ENCODE results near the gene GUCY2D. TPM values are rescaled to one million over a fixed set of nuclear protein-coding genes. Genes with fewer than 3 reads are reported as not detected.

GUCY2D gene
- total RNA-seq, 2 experiments from 2014 or later: not detected

- H3K79me2 ChIP-seq (ENCODE audit: insufficient read depth, low read depth, low read length): no peaks in the 10 kb centered on the region
- H4K20me1 ChIP-seq (ENCODE audit: insufficient read depth, low read length): no peaks in the 10 kb centered on the region
- H3K27ac ChIP-seq (ENCODE audit: low read depth, low read length, poor library complexity, severe bottlenecking): no peak overlapping the region
- H3K4me1 ChIP-seq (ENCODE audit: insufficient read depth, low read length, poor library complexity, severe bottlenecking): no peaks in the 10 kb centered on the region
- no peak overlapping the region for H2AFZ ChIP-seq (ENCODE audit: low read length)
- TF ChIP-seq EZH2phosphoT487 (IDR thresholded peaks at IDR 0.05; ENCODE audit: borderline replicate concordance, low read depth, low read length) (no peak), CTCF (conservative IDR thresholded peaks at IDR 0.05; ENCODE audit: low read length) (no peak)
- intact Hi-C loops (cut with micrococcal nuclease; ENCODE audit: unreplicated experiment): no loop called here
- H3K36me3 ChIP-seq (ENCODE audit: insufficient read depth, low read length): no peaks in the 10 kb centered on the region
- H3K9me3 ChIP-seq (ENCODE audit: low read length): no peaks in the 10 kb centered on the region
- no TSS peak for BruUV-seq (replicated peaks)
- no peak for DNase-seq (ENCODE audit: low spot score)
- no peaks in the 10 kb centered on the region for H3K9me2 ChIP-seq (ENCODE audit: insufficient read depth, low read length)
- no peak overlapping the region for H3K4me2 ChIP-seq (ENCODE audit: low read length)
- POLR2A ChIA-PET: interaction anchor here (0.6 to 0.8 kb wide), 5 partner anchors 23 to 226 kb away, joined by 3 to 6 read pairs (median 3); no protein-coding TSS in a partner anchor
- no peak overlapping the region for H3K4me3 ChIP-seq (ENCODE audit: low read depth, low read length, poor library complexity, severe bottlenecking)
- CTCF ChIA-PET (ENCODE audit: unreplicated experiment): no interaction called here
Observed at GRCh38 chr17:7956228-7956965, 46.0 kb upstream of the GUCY2D start.

GRCh38 chr17:7959503-7960253, 42.7 kb upstream of the GUCY2D start:
- POLR2A ChIA-PET: no interaction called here
- no peak overlapping the region for H3K4me3 ChIP-seq (ENCODE audit: low read depth, low read length, poor library complexity, severe bottlenecking)

More at GRCh38 chr17:7959503-7960253, 42.7 kb upstream of the GUCY2D start:
- no peak for DNase-seq (ENCODE audit: low spot score)
- Histone ChIP-seq H3K4me2 (ENCODE audit: low read length) (no peak overlapping the region), H3K27ac (ENCODE audit: low read depth, low read length, poor library complexity, severe bottlenecking) (no peak overlapping the region), H4K20me1 (ENCODE audit: insufficient read depth, low read length) (no peaks in the 10 kb centered on the region), H3K79me2 (ENCODE audit: insufficient read depth, low read depth, low read length) (no peaks in the 10 kb centered on the region), H3K9me3 (ENCODE audit: low read length) (no peaks in the 10 kb centered on the region), H3K9me2 (ENCODE audit: insufficient read depth, low read length) (no peaks in the 10 kb centered on the region), H3K4me1 (ENCODE audit: insufficient read depth, low read length, poor library complexity, severe bottlenecking) (no peaks in the 10 kb centered on the region), H3K36me3 (ENCODE audit: insufficient read depth, low read length) (no peaks in the 10 kb centered on the region), H2AFZ (ENCODE audit: low read length) (no peak overlapping the region)
- BruUV-seq (replicated peaks): no TSS peak
- intact Hi-C loops (cut with micrococcal nuclease; ENCODE audit: unreplicated experiment): no loop called here
- CTCF ChIA-PET (ENCODE audit: unreplicated experiment): no interaction called here
- TF ChIP-seq EZH2phosphoT487 (IDR thresholded peaks at IDR 0.05; ENCODE audit: borderline replicate concordance, low read depth, low read length) (no peak), CTCF (conservative IDR thresholded peaks at IDR 0.05; ENCODE audit: low read length) (no peak)

Measured in OCI-LY7 (cell line).